Measurements from ENCODE around the gene PEX10.

PEX10 gene

DNA sequence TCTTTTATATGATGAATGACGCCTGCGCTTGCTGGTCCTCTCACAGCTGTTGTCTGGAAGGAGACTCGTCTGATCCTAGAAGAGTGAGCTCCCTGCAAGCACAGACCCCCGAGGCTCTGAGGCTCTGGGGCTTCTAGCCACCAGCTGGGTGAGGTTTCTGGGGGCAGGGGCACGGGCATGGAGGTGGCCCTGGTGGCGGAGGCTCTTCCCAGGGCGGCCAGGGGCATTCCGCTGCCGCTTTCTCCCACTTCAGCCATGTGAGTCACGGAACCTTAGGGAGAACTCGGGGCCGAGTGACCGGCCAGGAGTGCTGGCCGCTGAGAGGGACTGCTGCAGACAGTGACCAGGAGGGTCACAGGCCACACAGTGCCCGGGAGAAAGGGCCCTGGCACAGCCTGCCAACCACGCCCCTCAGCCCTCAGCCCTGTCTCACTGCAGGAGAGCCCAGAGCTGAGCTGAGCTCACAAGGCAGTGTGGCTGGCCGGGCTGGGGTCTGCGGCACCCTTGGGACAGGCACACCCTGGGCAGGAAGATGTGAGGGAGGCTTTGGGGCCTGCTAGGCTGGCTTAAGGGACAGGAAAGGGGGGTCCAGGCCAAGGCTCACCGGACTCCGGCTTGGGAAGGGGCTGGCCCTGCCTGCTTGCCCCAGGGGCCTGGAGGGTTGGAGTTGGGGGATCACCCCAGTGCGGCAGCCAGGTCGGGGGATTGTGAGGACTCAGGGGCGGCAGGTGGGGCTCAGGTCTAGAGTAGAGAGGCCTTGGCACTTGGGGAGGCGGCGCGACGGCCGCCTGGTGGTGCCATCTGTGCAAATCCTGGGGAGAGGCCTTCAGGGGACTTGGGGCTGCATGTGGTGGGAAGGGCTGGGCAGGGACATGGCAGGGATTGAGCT, 56.7 kb downstream of the PEX10 start:
- Histone ChIP-seq H3K9ac (ENCODE audit: low read depth, low read length, poor library complexity, severe bottlenecking) (no peak overlapping the region), H2AFZ (ENCODE audit: low read length) (no peak overlapping the region), H4K20me1 (ENCODE audit: insufficient read depth, low read length, poor library complexity, severe bottlenecking) (no peaks in the 10 kb centered on the region), H3K9me2 (replicated peaks; ENCODE audit: low read depth, low read length) (no peaks in the 10 kb centered on the region), H3K4me1 (ENCODE audit: insufficient read depth, low read length, poor library complexity, severe bottlenecking) (no peaks in the 10 kb centered on the region), H3K27me3 (ENCODE audit: insufficient read depth, low read length, poor library complexity, severe bottlenecking) (no peaks in the 10 kb centered on the region), H3K4me3 (ENCODE audit: low read length, poor library complexity, severe bottlenecking) (no peak overlapping the region), H3K79me2 (ENCODE audit: insufficient read depth, low read length) (no peaks in the 10 kb centered on the region), H3K4me2 (ENCODE audit: low read depth, low read length, poor library complexity, severe bottlenecking) (no peak overlapping the region), H3F3A (ENCODE audit: low read depth) (no peaks in the 10 kb centered on the region), H3K36me3 (ENCODE audit: insufficient read depth, low read length) (no peaks in the 10 kb centered on the region), H3K9me3 (ENCODE audit: insufficient read depth, low read depth, low read length) (no peaks in the 10 kb centered on the region)
- TF ChIP-seq, protein P1, sequence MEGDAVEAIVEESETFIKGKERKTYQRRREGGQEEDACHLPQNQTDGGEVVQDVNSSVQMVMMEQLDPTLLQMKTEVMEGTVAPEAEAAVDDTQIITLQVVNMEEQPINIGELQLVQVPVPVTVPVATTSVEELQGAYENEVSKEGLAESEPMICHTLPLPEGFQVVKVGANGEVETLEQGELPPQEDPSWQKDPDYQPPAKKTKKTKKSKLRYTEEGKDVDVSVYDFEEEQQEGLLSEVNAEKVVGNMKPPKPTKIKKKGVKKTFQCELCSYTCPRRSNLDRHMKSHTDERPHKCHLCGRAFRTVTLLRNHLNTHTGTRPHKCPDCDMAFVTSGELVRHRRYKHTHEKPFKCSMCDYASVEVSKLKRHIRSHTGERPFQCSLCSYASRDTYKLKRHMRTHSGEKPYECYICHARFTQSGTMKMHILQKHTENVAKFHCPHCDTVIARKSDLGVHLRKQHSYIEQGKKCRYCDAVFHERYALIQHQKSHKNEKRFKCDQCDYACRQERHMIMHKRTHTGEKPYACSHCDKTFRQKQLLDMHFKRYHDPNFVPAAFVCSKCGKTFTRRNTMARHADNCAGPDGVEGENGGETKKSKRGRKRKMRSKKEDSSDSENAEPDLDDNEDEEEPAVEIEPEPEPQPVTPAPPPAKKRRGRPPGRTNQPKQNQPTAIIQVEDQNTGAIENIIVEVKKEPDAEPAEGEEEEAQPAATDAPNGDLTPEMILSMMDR (conservative IDR thresholded peaks at IDR 0.05; ENCODE audit: low read length): no peak
- no peak for TF ChIP-seq EZH2phosphoT487 (IDR thresholded peaks at IDR 0.05; ENCODE audit: borderline replicate concordance)

DNA sequence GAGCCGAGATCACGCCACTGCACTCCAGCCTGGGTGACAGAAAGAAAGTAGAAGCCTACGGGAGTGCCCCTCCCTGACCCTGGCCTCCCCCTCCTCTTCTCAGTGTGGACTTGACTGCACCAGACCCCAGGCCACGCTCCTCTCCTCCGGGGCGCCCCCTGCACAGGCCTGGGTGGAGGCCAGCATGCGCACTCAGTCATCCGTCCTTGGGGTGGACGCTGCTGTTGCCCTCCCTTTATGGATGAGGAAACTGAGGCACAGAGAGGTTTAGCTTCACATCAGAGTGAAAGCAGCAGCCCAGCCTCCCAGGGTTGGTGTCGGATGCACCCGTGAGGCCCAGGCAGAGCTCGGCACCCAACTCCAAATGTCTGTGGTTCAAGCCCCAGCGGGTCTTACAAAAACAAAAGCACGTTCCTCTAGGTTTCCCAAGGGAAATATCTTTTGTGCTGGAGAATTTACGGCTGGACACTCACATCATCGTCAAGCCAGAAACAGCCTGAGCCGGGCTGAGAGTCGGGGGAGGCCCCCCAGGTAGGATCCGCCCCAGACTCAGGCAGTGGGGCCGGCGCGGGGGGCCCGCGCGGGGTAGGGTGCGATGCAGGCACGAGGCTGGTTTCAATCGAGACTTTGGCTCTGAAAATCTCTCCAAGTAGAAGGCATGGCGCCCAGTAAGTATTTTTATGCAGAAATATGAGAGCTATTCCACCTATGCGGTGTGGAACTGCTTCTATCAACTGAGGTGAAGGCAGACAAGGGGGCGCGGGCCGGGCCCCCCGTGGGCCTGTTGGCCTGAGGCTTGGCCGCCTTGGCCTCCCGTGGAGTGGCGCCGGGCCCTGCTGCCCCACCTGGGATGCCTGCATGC, 57.6 kb downstream of the PEX10 start:
- TF ChIP-seq EZH2phosphoT487 (IDR thresholded peaks at IDR 0.05; ENCODE audit: borderline replicate concordance): no peak
- TF ChIP-seq, protein P1 (conservative IDR thresholded peaks at IDR 0.05; ENCODE audit: low read length): no peak
- H2AFZ ChIP-seq (ENCODE audit: low read length): no peak overlapping the region
- H3K9me3 ChIP-seq (ENCODE audit: insufficient read depth, low read depth, low read length): no peaks in the 10 kb centered on the region
- H3K4me2 ChIP-seq (ENCODE audit: low read depth, low read length, poor library complexity, severe bottlenecking): no peak overlapping the region
- H3K4me1 ChIP-seq (ENCODE audit: insufficient read depth, low read length, poor library complexity, severe bottlenecking): no peaks in the 10 kb centered on the region
- no peaks in the 10 kb centered on the region for H3K27me3 ChIP-seq (ENCODE audit: insufficient read depth, low read length, poor library complexity, severe bottlenecking)
- H4K20me1 ChIP-seq (ENCODE audit: insufficient read depth, low read length, poor library complexity, severe bottlenecking): no peaks in the 10 kb centered on the region
- no peaks in the 10 kb centered on the region for H3K9me2 ChIP-seq (replicated peaks; ENCODE audit: low read depth, low read length)
- no peaks in the 10 kb centered on the region for H3K79me2 ChIP-seq (ENCODE audit: insufficient read depth, low read length)
- H3F3A ChIP-seq (ENCODE audit: low read depth): no peaks in the 10 kb centered on the region
- H3K9ac ChIP-seq (ENCODE audit: low read depth, low read length, poor library complexity, severe bottlenecking): no peak overlapping the region
- H3K4me3 ChIP-seq (ENCODE audit: low read length, poor library complexity, severe bottlenecking): no peak overlapping the region
- no peaks in the 10 kb centered on the region for H3K36me3 ChIP-seq (ENCODE audit: insufficient read depth, low read length)

Data from Loucy (cell line).